Gastroesophageal sphincter (tissue), 4 donors: Measurements from ENCODE around the gene CCR4. TPM values are rescaled to one million over a fixed set of nuclear protein-coding genes. Genes with fewer than 3 reads are reported as not detected.

Source experiments
- total RNA-seq, 4 donors: library from RNA; depleted of rRNA; stranded (reverse); fragments of >200 nt; gene quantifications; one replicate each; pipeline ENCODE4 v1.1.0, GENCODE V29; 2016

The CCR4 gene
- total RNA-seq, 4 donors from 2014 or later = not detected

Other genes with a start within 250 kb of the CCR4 start
- gene TRIM71, start 133.6 kb upstream of the CCR4 start, total RNA-seq = not detected
- gene GLB1, start 145.5 kb downstream of the CCR4 start, total RNA-seq = 10 to 100 TPM; 30.2 to 38.0 (median 35.7) TPM
- 1 to 10 TPM; 7.0 to 9.8 (median 8.6) TPM for gene TMPPE, start 145.5 kb downstream of the CCR4 start, total RNA-seq
- 100 to 1,000 TPM; 189 to 358 (median 292) TPM for gene CRTAP, start 162.4 kb downstream of the CCR4 start, total RNA-seq